ENCODE data around the gene RASAL1.

The RASAL1 gene

DNA sequence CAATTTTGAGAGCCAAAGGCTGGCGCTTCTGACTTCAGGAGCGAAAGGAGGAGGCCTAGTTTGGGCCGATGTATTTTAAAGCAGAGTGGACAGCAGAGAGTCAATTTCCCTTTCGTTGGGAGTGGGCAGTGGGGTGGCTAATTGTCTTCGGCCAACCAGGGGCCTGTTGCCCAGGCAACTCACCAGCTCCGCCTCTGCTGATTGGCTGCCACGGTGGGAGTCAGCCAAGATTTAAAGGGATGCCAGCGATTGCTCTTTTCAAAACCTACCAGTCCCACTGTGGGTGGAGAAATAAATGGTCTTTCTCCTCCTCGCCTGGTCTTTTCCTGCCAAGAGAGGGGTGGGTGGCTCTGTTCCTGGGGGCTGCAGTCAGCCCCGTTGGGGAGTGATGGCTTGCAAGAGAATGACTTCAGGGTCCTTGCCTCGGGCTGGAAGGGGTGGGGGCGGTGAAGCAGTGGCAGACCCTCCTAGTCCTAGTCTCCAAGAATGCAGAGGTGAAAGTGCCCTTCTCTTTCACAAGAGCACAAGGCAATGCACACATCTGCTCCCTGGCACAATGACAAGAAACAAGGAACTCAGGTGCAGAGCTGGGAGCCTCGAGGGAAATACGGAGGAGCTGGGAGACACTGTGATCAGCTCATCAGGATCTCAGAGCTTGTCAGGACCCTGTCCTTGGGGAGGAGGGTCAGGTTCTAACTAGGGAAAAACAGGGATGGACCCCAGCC is 37.7 kb downstream of the RASAL1 start:
- DNase-seq (ENCODE audit: low spot score), result peak; percentile 23

GRCh38 chr12:113096675-113097461 is 38.7 kb downstream of the RASAL1 start:
- DNase-seq (ENCODE audit: low spot score), result no peak

GRCh38 chr12:113095405-113095804 is 40.2 kb downstream of the RASAL1 start:
- DNase-seq (ENCODE audit: low spot score), result no peak

- no peak for DNase-seq (ENCODE audit: low spot score)
Measured at GRCh38 chr12:113094738-113095137, 40.8 kb downstream of the RASAL1 start.

DNA sequence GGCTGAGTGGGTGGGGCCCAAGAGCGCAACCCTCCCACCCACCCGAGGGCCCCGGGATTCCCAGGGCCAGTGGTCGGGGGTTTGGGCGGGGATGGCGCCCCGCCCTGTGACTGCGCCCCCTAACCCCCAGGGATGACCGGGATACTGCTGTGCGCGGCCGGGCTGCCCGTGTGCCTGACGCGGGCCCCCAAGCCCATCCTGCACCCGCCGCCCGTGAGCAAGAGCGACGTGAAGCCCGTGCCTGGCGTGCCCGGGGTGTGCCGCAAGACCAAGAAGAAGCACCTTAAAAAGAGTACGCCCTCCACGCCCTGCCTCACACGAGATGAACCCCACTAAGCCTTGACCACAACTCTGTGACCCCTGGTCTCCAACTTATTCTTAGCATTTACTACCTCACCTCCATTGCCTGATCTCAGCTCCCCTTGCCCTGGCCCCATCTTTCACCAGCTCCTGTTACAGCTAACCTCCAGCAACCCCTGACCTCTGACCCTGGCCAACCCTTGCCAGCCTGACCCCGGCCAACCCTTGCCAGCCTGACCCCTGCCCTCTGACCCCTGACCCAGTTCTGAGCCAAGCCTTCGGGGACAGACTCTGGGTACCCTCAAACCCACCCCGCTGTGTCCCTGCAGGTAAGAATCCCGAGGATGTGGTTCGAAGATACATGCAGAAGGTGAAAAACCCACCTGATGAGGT is 42.0 kb downstream of the RASAL1 start:
- no peak for DNase-seq (ENCODE audit: low spot score)

- no peak for DNase-seq (ENCODE audit: low spot score)
Measured at GRCh38 chr12:113092607-113093408, 42.8 kb downstream of the RASAL1 start.

DNA sequence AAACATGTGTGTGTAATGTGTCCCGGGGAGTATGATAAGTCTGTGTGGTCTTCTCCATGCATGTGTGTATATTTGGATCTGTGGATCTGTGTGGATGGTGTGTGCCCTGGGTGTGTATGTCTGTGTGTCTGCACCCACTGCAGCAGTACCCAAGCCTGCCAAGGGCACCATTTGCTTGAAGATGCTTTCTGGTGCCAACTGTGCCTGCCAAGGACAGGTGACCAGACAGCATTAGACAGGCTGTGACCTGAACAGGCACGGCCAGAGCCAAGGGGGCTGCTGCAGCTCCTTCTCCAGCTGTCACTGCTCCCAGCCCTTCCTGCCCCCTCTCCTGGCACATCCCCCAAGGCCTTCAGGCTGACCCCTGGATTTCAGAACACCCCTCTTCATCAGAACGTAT is 44.1 kb downstream of the RASAL1 start:
- no peak for DNase-seq (ENCODE audit: low spot score)

DNA sequence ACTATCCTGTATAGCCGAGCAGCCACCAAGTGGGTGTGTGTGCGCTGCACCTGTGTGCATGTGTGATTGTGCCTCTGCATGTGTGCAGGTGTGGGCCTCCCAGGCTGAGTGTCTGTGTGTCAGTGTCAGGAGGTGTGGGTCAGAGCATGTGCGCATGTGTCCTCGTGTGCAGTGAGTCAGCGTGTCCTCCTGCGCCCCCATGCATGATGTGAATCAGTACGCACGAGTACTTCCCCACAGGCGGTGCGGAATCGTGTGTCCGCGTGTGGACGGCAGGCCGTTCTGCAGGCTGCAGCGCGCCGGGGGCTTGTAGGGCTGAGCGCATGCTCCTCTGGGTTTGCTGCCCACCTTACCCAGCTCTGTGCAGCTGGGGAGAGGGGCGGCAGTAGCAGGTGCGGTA is 44.8 kb downstream of the RASAL1 start:
- no peak for DNase-seq (ENCODE audit: low spot score)

DNA sequence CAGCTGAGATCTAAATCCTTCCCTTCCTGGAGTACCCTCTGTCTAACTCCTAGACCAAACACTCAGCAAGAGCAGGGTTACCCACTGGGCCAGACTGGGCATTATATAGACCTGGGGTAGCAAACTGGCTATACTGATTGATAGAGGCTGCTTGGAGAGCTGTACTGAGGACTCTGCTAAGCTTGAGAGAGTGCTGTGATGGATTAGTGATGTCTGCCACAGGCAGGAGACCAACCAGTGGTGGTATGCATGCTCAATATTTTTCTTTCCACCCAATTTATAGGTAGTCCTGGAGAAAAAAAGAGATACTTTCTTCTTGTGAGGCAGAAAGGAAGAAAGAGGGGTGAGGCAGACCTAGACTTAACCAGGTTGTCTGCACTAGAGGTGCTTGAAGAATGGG is 45.7 kb downstream of the RASAL1 start:
- DNase-seq (ENCODE audit: low spot score), result no peak

DNA sequence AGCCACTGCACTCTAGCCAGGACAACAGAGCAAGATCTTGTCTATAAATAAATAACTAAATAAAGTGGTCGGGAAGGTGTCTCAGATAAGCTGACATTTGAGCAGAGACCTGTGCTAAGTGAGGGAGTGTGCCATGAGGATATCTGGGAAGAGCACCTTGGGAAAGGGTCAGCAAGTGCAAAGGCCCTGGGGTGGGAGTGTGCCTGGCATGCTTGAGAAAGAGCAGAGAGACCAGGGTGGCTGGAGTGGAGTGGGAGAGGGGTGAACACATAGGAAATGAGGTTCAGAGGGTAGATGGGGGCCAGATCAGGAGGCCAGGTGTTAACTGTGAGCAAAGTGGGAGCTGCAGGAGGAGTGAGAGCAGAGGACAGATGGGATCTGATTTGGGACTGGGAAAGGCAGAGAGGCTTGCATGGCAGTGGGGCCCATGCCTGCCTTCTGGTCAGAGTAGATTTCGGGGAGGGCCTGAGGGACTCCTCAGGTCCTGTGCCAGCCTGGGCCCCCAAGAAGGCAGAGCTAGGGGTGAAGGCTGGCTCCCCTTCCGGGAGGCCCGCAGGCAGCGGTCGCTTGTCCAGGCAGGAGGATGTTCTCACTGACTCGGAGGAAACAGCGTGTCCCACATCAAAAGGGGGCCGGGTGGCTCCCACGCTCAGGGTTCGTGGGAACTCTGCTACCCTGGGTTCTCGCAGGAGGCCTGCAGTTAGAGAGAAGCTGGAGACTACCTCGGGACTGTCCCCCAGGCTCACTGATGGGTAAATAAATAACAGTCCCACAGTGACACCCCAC is 46.4 kb downstream of the RASAL1 start:
- DNase-seq (ENCODE audit: low spot score), result peak; percentile 39

- no peak for DNase-seq (ENCODE audit: low spot score)
Measured at GRCh38 chr12:113088037-113088436, 47.5 kb downstream of the RASAL1 start.

- DNase-seq (ENCODE audit: low spot score), result no peak
Measured at GRCh38 chr12:113087193-113087592, 48.4 kb downstream of the RASAL1 start.

DNA sequence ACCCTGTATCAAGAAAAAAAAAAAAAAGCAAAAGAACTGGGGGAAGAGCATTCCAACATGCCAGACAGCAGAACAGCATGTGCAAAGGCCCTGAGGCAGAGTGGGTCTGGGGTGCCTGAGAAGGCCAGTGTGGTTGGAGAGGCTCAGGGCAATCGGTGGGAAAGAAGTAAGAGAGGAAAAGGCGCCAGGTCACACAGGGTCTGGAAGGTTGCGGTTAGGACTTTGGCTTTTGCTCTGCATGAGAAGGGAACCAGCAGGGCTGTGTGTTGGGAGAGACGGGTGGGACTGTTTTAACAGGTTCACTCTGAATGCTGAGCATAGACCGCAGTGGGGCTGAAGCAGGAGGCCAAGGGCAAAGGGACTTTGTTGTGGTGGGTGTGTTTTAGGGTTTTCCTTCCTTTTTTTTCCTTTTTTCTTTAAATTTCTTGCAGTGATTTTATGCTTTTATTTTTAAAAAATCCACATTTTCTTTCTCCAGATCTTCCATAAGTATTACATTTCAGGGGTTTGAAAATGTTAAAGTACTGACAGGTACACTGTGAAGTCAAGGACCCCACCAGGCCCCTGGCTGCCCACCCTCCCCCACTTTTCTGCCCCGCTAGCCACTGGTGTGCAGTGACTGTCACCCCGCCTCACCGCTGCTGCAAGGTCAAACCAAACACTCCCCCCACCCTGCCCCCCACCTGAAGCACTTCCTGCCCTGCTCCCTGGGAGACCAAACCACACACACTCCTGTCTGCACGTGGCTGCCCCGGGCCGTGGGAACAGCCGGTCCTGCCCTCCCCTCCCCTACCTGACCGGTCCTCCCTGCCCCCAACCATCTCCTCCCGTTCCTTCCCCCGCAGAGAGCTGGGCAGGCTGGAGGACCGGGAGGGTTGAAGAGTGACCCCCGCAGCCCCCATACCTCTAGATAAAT is 49.1 kb downstream of the RASAL1 start:
- peak; percentile 57 for DNase-seq (ENCODE audit: low spot score)

GRCh38 chr12:113083863-113084435 is 51.6 kb downstream of the RASAL1 start:
- DNase-seq (ENCODE audit: low spot score), result no peak

DNA sequence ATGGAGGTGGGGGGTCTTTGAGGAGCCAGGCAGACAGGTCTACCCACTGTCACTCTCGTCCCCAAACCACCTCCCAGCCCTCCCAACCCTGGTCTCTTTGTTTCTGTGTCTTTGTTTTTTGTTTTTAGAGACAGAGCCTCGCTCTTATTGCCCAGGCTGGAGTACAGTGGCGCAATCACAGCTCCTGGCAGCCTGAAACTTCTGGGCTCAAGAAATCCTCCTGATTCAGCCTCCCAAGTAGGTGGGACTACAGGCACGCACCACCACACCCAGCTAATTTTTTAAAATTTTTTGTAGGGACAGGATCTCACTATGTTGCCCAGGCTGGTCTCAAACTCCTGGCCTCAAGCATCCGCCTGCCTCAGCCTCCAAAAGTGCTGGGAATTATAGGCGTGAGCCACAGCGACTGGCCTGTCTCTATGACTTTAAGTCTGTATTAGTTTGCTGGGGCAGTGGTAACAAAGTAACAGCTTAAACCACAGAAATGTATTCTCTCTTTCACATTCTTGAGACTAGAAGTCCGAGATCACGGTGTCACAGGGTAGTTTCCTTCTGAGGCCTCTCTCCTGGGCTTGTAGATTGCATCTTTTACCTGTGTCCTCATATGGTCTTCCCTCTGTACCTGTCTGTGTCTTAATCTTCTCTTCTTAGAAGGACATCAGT is 52.9 kb downstream of the RASAL1 start:
- DNase-seq (ENCODE audit: low spot score), result no peak

GRCh38 chr12:113081873-113082272 is 53.7 kb downstream of the RASAL1 start:
- DNase-seq (ENCODE audit: low spot score), result no peak

DNA sequence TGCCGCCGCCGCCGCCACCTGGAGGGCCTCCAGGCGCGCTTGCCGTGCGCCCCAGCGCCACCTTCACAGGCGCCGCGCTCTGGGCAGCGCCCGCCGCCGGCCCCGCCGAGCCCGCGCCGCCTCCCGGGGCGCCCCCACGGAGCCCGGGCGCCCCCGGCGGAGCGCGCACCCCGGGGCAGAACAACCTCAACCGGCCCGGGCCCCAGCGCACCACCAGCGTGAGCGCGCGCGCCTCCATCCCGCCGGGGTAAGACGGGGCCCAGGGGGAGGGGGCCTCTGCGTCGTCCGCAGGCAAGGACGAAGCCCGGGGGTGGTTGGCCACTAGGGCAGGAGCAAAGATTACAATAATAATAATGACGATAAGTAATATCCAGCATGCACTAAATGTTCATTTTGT is 57.7 kb downstream of the RASAL1 start:
- no peak for DNase-seq (ENCODE audit: low spot score)

- DNase-seq (ENCODE audit: low spot score), result no peak
Measured at GRCh38 chr12:113077057-113077858, 58.3 kb downstream of the RASAL1 start.

All from SW480 (cell line).